ACHN (cell line): Measurements from ENCODE around the gene TTC3.

ENCODE experiments used
- DNase-seq: peaks from one replicate; pipeline ENCODE4 v3.0.0-alpha.2; 2015
- in situ Hi-C: cut with HindIII; loops from 2 replicates; pipeline ENCODE4 v1.10.0; 2017; ENCODE audit warnings: low sequenced_read_pairs, low pct_ligation_motif_present, low pct_unique_long_range_greater_than_20kb

The TTC3 gene

DNA sequence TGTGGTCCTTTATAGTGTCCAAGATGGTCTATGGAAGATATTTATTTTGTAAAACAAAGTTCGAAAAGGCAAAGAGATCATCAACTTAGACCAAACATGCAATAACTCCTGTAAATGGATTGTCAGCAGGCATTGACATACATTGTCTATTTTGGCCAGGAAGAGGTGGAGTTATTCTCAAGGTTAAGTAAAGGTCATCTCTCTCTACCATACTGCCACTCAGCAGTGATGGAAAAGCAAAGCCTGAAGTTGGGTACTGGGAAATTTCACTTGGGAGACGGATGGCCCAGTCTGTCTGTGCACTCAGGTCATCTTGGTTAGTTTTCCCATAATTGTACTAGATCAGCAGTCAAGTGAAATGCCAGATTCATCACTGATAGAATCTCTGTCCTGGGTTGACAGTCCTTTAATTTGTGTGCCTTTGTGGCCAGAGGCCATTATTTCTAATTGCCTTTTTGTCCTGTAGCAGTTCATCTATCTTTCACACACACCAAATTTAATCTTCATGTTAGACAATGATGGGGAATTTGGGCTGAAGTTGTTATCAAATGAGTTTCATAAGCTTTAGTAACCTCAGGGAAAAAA, 17.7 kb upstream of the TTC3 start:
- in situ Hi-C loops, result no loop called here

DNA sequence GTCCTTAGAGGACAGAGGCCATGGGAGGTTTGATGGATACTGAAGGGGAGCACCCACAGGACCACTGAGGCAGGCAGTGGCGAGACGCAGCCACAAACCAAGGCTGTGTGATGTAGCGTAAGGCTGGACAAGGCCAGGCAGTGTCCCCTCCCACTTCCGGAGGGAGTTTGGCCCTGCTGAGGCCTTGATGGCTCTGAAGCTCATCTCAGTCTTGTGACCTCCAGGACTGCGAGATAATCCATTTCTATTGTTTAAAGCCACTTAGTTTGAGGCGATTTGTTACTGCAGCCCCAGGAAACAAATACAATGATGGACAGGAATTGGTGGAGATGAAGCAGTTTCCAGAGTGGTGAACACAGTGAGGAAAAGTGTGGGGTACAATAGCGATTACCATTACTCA, 15.4 kb upstream of the TTC3 start:
- DNase-seq, result no peak
- in situ Hi-C loops, result no loop called here

More for the DNA sequence above, 17.7 kb upstream of the TTC3 start:
- no peak for DNase-seq

DNA sequence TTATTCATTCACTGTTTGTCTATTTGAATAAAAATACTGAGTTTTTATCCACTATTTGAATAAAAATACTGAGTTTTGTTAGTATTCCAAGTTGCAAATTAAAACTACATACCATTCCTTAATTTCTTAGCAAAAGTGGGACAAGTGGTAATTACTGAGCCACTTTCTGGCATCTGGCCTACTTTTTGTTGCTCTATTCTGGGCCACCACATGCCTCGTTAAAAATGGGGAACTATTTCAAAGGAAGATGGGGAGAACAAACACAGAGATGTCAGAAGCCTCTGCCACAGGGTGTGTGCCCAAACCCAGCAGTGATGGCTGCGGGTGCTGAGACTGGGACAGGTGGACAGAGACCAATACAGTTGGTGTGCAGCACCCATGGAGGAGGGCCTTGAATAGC, 14.8 kb upstream of the TTC3 start:
- DNase-seq, result no peak
- in situ Hi-C loops, result no loop called here

DNA sequence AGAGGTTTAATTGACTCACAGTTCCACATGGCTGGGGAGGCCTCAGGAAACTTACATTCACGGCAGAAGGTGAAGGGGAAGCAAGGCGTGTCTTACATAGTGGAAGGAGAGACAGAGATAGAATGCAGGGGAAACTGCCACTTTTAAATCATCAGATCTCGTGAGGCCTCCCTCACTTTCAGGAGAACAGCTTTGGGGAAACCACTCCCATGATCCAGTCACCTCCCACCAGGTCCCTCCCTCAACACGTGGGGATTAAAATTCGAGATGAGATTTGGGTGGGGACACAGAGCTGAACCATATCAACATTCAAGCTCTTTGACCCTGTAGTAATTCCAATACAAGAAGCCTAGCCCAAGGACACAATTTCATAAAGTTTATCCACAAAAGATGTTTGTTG, 13.9 kb upstream of the TTC3 start:
- in situ Hi-C loops, result no loop called here
- no peak for DNase-seq

DNA sequence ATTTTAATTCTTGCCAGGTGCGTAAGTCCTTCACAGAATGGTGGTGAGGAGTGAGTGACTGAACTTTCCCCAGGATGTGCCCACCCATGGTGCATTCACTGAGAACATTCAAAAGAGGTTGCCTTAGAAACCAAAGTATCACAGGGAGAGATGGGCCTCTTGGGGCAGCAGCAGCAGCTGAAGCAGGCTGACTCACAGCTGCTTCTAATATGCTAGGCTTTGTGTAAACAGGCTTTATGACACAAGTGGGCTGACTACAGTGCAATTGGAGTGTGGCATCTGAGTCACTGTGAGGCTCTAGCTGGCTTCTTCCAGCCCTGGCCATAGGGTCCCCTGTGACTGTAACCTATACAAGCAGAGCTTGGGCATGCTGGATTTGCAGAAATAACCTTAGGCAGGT, 12.8 kb upstream of the TTC3 start:
- in situ Hi-C loops, result no loop called here
- peak; percentile 84 for DNase-seq

DNA sequence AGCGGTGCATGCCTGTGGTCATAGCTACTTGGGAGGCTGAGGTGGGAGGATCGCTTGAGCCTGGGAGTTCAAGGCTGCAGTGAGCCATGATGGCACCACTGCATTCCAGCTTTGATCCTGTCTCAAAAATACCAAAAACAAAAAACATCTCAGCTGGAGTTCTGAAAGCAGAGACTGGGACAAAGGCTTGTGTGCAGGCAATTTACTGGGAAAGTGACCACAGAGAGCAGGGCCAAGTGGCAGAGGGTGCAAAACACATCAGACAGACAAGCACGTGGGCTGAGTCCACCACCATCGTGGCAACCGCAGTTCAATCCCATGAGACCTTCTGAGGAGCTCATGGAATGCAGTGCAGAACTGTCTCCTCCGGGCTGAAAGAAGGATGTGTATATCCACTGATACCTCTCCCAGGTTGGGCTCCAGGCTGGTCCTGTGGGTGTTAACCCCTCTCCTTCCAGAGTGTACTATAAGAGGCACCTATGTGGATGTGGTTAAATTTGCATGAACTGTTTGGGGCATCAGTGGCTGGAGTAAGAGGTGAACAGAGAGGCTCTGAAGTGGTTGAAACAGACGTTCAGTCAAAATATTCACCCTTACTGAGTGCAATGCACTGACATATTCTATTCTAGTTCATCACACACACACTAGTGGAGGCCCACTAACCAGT, 11.0 kb upstream of the TTC3 start:
- DNase-seq, result no peak
- in situ Hi-C loops, result no loop called here

DNA sequence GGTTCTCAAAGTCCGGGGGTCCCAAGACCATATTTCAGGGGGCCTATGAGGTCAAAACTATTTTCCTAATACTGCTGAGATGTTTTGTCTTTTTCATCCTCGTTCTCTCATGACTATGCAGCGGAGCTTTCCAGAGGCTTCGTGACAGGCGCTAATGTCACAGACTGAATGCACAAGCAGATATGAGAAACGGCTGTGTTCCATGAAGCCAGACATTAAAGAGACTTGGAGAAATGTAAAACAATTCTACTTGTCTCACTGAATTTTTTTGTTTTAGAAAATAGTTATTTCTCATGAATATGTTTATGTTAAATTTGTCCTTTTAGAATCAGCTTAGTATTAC, 10.5 kb upstream of the TTC3 start:
- no peak for DNase-seq
- in situ Hi-C loops, result no loop called here

DNA sequence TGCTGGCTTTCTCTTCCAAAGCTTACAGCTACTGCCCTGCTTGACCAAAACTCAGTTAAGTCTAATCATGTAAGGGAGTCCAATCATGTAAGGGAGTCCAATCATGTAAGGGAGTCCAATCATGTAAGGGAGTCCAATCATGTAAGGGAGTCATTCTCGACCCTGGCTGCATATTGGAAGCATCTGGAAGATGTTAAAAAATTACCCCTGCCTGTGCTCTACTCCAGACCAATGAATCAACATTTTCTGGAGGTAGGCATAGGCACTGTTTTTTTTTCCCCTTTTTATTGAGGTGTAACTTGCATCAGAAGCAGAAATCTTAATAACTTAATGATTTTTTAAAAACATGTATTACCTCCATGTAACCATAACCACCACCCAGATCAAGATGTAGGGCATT, 9.6 kb upstream of the TTC3 start:
- in situ Hi-C loops, result no loop called here
- no peak for DNase-seq

DNA sequence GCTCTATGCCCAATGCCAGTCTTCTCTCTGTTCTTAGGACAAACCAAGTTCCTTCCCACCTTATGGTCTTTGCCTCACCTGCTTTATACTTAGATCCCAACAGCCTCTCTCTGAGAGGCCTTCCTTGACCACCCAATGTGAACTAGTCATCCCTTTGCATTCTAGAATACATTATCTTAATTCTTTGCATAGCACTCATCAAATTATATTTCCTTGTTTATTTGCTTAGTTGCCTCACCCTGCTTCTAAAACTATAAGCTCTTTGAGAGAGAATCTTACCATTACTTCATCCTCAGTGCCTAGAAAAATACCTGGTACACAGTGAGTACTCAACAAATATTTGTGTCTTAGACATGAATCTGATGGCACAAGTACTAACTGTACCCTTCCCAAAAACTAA, 8.2 kb upstream of the TTC3 start:
- in situ Hi-C loops, result no loop called here
- DNase-seq, result no peak

DNA sequence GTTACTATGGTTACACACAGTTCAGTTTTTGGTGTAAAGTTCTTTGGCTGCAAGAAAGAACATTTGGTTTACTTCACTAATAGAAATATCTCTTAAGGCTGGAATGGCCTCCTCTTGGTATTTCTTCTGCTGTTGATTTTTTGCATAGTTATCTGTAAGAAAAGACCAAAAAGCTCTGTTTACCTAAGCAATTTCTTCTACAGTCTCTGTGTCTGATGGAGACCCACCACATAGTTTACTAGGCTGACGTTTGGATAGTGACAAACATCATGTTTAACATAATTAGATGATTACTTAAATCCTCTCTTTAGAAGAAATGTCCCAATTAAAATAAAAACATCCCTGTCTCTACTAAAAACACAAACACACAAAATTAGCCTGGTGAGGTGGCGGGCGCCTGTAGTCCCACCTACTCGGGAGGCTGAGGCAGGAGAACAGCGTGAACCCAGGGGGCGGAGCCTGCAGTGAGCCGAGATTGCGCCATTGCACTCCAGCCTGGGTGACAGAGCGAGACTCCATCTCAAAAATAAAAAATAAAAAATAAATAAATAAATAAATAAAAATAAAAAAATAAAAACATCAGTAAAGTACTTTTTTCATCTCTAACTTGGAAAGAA, 7.4 kb upstream of the TTC3 start:
- DNase-seq, result no peak
- in situ Hi-C loops, result no loop called here

DNA sequence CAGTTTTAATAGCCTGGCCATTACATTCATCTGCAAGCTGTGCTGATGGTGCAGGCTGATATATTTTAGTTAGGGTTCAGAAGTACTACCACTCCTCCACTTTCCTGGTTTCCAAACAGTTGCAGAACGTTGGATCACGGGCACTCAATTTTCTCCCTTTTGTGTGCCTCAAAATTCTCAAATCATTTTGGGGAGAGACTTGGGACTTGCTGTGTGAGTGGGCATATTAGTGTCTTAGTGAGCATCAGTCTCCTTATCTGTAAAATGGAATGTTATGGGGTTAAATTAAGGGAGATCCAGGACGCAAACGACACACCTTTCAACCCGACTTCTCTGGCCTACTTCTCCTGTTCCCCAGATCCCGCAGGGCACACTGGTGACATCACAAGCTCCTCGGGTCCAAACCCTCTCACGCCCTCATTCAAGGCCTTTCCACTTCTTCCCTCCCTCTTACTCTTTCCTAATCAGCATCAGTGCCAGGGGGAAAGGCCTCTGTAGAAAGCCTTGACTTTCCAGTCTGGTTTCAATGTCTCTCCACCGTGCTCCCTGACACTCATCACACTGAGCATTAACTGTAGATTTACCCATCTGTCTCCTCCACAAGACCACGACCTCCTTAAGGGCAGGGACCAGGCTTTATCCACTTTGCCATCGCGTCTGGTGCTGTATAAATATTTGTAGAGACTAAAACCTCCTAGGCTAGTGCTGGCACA, 1.3 kb upstream of the TTC3 start:
- in situ Hi-C loops, result no loop called here
- DNase-seq, result peak; percentile 24

DNA sequence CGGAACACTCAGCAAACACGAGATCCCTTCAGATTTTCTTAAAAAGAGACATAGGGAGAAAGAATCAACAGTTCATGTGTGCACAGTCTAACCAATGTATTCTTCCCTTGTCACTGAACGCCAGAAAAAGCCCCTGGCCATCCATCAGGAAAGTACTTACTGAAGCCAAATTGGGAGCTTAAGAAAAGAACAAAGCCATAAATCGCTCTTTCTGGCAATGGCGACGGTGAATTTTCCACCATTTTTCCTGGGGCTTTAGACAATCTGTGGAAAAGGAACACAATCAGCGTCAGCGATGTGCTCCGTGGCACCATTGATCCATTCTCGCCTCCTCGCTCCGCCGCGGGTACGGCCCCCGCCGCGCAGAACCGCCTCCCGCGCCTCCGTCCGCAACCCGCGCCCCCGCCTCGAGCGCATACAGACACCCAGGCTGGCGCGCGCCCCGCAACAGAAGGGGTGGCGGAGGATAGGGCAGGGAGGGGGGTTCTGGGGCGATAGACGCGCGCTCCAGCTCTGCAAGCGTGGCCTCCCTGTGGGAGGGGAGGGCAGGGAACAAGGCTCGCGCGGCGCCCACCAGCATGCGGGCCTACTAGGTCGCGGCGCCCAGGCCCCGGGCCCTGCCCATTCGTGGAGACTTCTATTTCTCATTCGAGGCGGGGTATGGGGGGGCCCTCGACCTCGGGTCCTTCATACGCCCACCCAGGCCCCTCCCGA, 623 bp upstream of the TTC3 start:
- in situ Hi-C loops, result no loop called here
- DNase-seq, result peak; percentile 57

DNA sequence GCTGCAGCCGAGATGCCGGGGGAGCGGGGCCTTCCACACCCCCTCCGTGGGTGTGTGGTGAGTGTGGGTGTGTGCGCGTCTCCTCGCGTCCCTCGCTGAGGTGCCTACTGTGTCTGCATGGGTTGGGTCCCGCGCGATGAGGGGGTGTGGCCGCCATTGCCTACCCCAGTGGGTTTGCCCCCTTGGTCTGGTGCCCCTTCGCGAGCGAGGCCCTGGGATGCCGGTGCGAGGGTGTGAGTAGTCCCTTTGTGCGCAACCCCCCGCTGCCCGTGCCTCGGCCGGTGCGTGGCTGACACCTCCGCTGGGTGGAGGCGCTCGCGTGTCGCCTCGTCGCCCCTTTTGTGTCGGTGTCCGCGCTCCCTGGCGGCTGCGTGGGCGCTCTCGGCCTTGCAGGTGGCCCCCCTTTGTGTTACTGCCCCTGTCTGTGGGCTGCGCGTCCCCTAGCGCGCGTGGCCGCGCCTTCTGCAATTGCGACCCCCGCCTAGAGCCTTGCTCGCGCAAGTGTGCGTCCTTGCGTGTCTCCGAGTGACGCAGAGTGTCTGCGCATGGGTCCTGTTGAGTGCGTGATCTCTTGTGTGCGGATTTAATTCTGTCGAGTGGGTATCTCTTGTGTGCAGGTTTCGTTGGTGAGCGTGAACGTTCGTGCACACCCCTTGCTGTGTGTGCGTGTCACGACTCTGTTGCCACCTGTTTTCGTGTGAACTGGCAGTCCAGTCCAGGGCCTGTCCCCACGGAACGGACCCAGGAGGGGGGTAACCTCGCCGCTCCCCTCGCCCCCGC, 553 bp downstream of the TTC3 start:
- in situ Hi-C loops, result no loop called here
- DNase-seq, result peak; percentile 37

DNA sequence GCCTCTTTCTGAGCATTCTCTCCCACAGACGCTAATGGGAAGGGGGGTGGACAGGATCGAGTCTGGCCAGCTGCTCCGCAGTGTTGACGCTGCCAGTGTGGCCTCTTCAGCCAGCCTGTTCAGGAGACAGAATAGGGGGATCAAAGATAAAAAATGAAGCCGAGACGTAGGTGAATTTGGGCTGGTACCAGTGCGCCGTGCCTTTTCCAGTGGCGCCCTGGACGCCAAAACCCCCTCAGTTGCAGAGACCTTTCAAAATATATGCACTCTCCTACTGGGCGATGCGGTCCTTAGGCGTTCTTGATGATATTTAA, 1.1 kb downstream of the TTC3 start:
- peak; percentile 19 for DNase-seq
- in situ Hi-C loops, result no loop called here

DNA sequence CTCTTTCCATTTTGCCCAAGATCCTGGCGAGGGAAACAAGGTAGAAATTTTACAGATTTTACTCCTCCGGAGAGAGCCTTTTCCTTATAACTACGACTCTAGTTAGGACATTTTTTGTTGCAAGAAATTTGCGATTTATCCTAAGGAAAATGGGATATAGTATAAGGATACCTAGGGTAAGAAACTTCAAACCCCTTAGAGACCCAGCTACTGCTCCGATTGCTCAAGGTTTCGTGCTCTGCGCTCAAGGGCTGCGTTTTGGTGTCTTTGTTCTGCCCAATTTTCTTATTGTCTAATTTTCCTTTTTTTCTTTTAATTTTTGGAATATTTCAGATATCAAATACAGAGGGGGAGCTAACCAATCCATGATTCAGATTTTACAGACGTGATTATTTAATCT, 1.5 kb downstream of the TTC3 start:
- in situ Hi-C loops, result no loop called here
- no peak for DNase-seq

DNA sequence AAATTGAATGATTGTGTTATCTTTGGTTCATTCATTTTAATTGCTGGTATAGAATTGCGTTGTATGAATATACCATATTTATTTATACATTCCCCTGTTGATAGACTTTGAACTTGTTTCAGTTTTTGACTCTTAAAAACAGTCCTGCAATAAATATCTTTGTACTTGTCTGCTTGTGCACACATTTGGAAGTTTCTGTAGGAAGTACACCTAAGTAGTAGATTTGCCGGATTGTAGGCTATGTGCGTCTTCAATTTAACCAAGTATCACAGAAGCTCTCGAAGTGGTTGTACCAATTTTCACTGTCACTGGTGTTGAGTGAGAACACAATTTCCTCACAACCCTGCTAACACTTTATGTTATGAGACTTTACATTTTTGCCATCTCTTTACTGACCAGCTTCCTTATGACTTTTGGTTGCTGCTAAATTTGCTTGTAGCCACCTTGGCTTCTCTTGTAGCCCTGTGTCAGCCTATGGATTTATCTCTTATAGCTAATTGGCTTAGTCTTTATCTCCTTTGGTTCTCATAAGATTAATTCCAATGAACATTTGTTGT, 2.2 kb downstream of the TTC3 start:
- in situ Hi-C loops, result no loop called here

DNA sequence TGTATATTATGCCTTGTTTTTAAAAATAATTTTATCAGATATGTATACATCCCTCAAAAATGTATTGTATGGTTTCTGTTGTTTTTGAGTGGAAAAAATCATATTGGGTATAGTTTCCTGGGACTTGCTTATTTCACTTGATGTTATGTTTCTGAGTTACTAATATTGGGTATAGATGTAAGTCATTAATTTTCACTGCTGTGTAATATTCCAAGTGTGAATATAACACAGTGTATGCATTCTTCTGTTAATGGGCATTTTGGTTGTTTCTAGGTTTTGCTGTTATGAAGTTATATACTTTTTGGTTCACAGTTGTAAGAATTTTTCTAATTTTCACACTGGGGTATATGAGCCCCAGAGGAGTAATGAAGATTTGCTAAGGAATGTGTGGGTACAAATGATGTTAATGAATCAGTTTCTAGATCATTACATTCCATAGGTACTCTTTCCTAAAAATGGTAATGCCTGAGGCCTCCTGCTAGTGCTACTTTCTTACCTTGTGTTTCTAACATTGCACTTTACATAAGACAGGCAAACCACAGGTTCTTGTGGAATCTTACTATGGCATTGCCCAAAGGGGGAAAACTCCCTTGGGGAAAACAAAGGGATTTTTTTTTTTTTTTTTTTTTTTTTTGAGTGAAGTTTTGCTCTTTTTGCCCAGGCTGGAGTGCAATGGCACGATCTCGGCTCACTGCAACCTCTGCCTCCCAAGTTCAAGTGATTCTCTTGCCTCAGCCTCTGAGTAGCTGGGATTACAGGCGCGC, 3.2 kb downstream of the TTC3 start:
- no peak for DNase-seq
- in situ Hi-C loops, result no loop called here

More for the DNA sequence above, 2.2 kb downstream of the TTC3 start:
- no peak for DNase-seq

DNA sequence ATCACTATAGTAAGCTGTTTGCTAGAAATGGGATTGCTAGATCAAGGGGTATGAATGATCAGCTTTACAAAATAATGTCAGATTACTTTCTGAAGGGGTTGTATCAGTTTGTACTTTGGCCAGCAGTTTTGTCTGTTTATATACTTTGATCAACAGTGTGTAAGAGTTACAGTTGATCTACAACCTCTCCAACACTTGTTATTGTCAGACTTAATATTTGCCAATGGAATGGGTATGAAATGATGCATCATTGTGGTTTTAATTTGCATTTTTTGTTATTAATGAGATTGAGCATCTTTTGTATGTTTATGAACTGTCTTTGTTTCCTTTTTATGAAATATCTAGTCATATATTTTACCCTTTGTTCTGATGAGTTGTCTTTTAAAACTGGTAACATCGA, 4.3 kb downstream of the TTC3 start:
- in situ Hi-C loops, result no loop called here
- no peak for DNase-seq
